Heart left ventricle (tissue), 16 donors: ENCODE results near the gene ATP2B2. TPM values are rescaled to one million over a fixed set of nuclear protein-coding genes. Genes with fewer than 3 reads are reported as not detected.

ENCODE experiments used
- ATAC-seq, 4 donors: fragments of 200-7000 bp; cut with Tn5 transposase; one replicate each; pipeline ENCODE4 v1.9.1; 2020 to 2022; ENCODE audit warnings: moderate library complexity in 4 of 4, mild to moderate bottlenecking in 3 of 4, moderate number of reproducible peaks in 1 of 4
- DNase-seq, 5 donors: peaks; one replicate each; pipeline ENCODE4 v3.0.0-alpha.2; 2020
- H3K27ac ChIP-seq, 12 donors: fragments of 200-600 bp; sonication (generic) in 4 of 12; one replicate each; pipeline versions ENCODE4 v1.5.0 to v1.8.0; 2016 to 2022; ENCODE audit warnings: mild to moderate bottlenecking in 2 of 12
- H3K27me3 ChIP-seq, 9 donors: fragments of 200-600 bp; sonication (generic) in 2 of 9; one replicate each; pipeline versions ENCODE4 v1.5.1 to v1.8.0; 2016 to 2022; ENCODE audit warnings: mild to moderate bottlenecking in 3 of 9
- H3K36me3 ChIP-seq, 9 donors: fragments of 200-600 bp; sonication (generic) in 2 of 9; one replicate each; pipeline versions ENCODE4 v1.5.0 to v1.8.0; 2018 to 2022; ENCODE audit warnings: mild to moderate bottlenecking in 2 of 9
- H3K4me1 ChIP-seq, 12 donors: fragments of 200-600 bp; sonication (generic) in 4 of 12; one replicate each; pipeline versions ENCODE4 v1.5.0 to v1.8.0; 2016 to 2022; ENCODE audit warnings: mild to moderate bottlenecking in 3 of 12
- H3K4me3 ChIP-seq, 12 donors: fragments of 200-600 bp; sonication (generic) in 4 of 12; one replicate each; pipeline versions ENCODE4 v1.5.0 to v1.8.0; 2017 to 2022; ENCODE audit warnings: mild to moderate bottlenecking in 9 of 12, moderate library complexity in 4 of 12
- H3K9me3 ChIP-seq, 12 donors: fragments of 200-600 bp; sonication (generic) in 4 of 12; one replicate each; pipeline versions ENCODE4 v1.5.0 to v1.8.0; 2016 to 2022; ENCODE audit warnings: mild to moderate bottlenecking in 1 of 12
- CTCF ChIP-seq, 12 donors: fragments of 200-600 bp; sonication (generic) in 4 of 12; IDR thresholded peaks; one replicate each; pipeline versions ENCODE4 v1.5.0 to v1.8.0; 2018 to 2022; ENCODE audit warnings: antibody characterized with exemption in 12 of 12, mild to moderate bottlenecking in 5 of 12
- POLR2A ChIP-seq, 2 donors: fragments of 450-650 bp; IDR thresholded peaks; one replicate each; pipeline ENCODE4 v1.6.1; 2017; ENCODE audit warnings: antibody characterized with exemption in 2 of 2, mild to moderate bottlenecking in 2 of 2, moderate library complexity in 2 of 2
- WGBS, 4 donors: extraction: QIAGEN DNeasy Blood & Tissue Kit in 2 of 4; methylation state at CpG; one replicate each; pipeline versions ENCODE4 v1.1.5 to v1.1.7; 2013 to 2018; 5-methylcytosine and 5-hydroxymethylcytosine counted together
- intact Hi-C, 10 donors: fragments of 100-400 bp; cut with DNase I; formaldehyde crosslinking; loops; one replicate each; pipeline versions ENCODE4 v1.11.1 to v1.14.2; 2022
- polyA plus RNA-seq, 2 donors: library from polyadenylated mRNA; stranded (reverse); fragments of 200-250 nt; gene quantifications; one replicate each; pipeline ENCODE4 v1.2.3, GENCODE V29; 2013
- total RNA-seq, 9 donors: library from RNA; depleted of rRNA in 2 of 9; stranded (reverse); fragments of >200 nt in 2 of 9; fragmentation: NEBNext Ultra II Directional in 3 of 9; extraction: Animal tissue kit (Norgen Biotek cat#: 25700) in 3 of 9; gene quantifications; one replicate each; pipeline versions ENCODE4 v1.1.0 to v1.2.4, GENCODE V29; 2016 to 2023
- donor health status: ischemic (EF 13 %, LVEDD 7.1; RV severe dilation, severe dysfunction).
- donor health status: healthy with polysubstance abuse.
- donor health status: DM: no; HTN: yes; CAD: no.
- donor health status: DM: no; HTN: no; CAD: no.
- donor health status: ischemic (EF 25% LVEDD 6.9; RV normal size, moderate dysfunction).
- donor health status: ischemic (EF 25% LVEDD 5.7; RV mildly dilated, moderate dysfunction).
- donor health status: healthy.
- donor health status: DM: yes; HTN: yes; CAD: no.
- donor health status: ischemic (EF 35%, LVEDD 5.7; RV mildly dilated, moderate dysfunction).
- donor health status: nonischemic (EF 11% LVEDD 7.7; RV severe dilation, severe dysfunction).
- donor health status: DM: yes; HTN: yes; CAD: no.
- donor health status: PGD.
- donor health status: ischemic (EF 29% LVEDD 5.4; RV normal size, mild dysfunction).
- donor health status: nonischemic (EF 23%, LVEDD 6.1; RV moderate dilation, normal function).

ATP2B2 gene
- total and polyA plus RNA-seq, 11 donors, result 0.01 to 0.35 (median 0.12) TPM; not detected in 3

- peaks cover 0 to 100% (median 97%) of the 10 kb centered on the region in 9 donors for H3K36me3 ChIP-seq
- H3K27ac ChIP-seq, result peak overlapping the region in 2 of 12 donors; percentile 27 to 44
- H3K27me3 ChIP-seq, result no peaks in the 10 kb centered on the region
- ATAC-seq, result peak in 2 of 4 donors; percentile 20 to 82
- no peaks in the 10 kb centered on the region for H3K9me3 ChIP-seq
- TF ChIP-seq POLR2A (IDR thresholded peaks at IDR 0.05), result no peak
- WGBS, 4 donors, result 44 to 55% (median 45%) methylated on average over 4 of the region's 4 CpGs
- no peak for DNase-seq
- intact Hi-C loops, result no loop called here
- H3K4me1 ChIP-seq, result peaks cover 0 to 21% (median 0%) of the 10 kb centered on the region in 12 donors
- H3K4me3 ChIP-seq, result no peak overlapping the region
Observed at GRCh38 chr3:10309736-10310135, 195.7 kb downstream of the ATP2B2 start.

- Histone ChIP-seq H3K9me3 (no peaks in the 10 kb centered on the region), H3K4me3 (no peak overlapping the region), H3K36me3 (peaks cover 0 to 100% (median 97%) of the 10 kb centered on the region in 9 donors), H3K27ac (no peak overlapping the region), H3K27me3 (no peaks in the 10 kb centered on the region), H3K4me1 (peaks cover 0 to 21% (median 0%) of the 10 kb centered on the region in 12 donors)
- intact Hi-C loops, result no loop called here
- no peak for ATAC-seq
- no peak for DNase-seq
- 94 to 96% (median 95%) methylated on average over 7 of the region's 7 CpGs for WGBS, 4 donors
- TF ChIP-seq POLR2A (IDR thresholded peaks at IDR 0.05), result no peak
- TF ChIP-seq CTCF (IDR thresholded peaks at IDR 0.05), result no peak
Observed at GRCh38 chr3:10308678-10309077, 196.7 kb downstream of the ATP2B2 start.

- intact Hi-C loops, result no loop called here
- TF ChIP-seq CTCF (IDR thresholded peaks at IDR 0.05), result no peak
- TF ChIP-seq POLR2A (IDR thresholded peaks at IDR 0.05), result no peak
- DNase-seq (no peak), ATAC-seq (no peak)
- Histone ChIP-seq H3K27ac (no peak overlapping the region), H3K9me3 (no peaks in the 10 kb centered on the region), H3K36me3 (peaks cover 0 to 100% (median 97%) of the 10 kb centered on the region in 9 donors), H3K4me1 (peaks cover 0 to 12% (median 0%) of the 10 kb centered on the region in 12 donors), H3K4me3 (no peak overlapping the region), H3K27me3 (no peaks in the 10 kb centered on the region)
- 87 to 97% (median 94%) methylated on average over 3 of the region's 3 CpGs for WGBS, 4 donors
Observed at GRCh38 chr3:10306156-10306555, 199.2 kb downstream of the ATP2B2 start.

GRCh38 chr3:10305331-10305902 lies 200.0 kb downstream of the ATP2B2 start:
- Histone ChIP-seq H3K9me3 (no peaks in the 10 kb centered on the region), H3K27ac (no peak overlapping the region), H3K4me1 (peaks cover 0 to 12% (median 0%) of the 10 kb centered on the region in 12 donors), H3K4me3 (no peak overlapping the region), H3K36me3 (peaks cover under 1 to 100% (median 97%) of the 10 kb centered on the region in 9 donors), H3K27me3 (no peaks in the 10 kb centered on the region)
- intact Hi-C loops, result no loop called here
- DNase-seq (no peak), ATAC-seq (no peak)
- TF ChIP-seq POLR2A (IDR thresholded peaks at IDR 0.05) (no peak), CTCF (IDR thresholded peaks at IDR 0.05) (no peak)
- WGBS, 4 donors, result 91 to 97% (median 94%) methylated on average over 4 of the region's 4 CpGs

- DNase-seq, result no peak
- H3K4me1 ChIP-seq, result peaks cover 0 to 10% (median 0%) of the 10 kb centered on the region in 12 donors
- H3K27ac ChIP-seq, result no peak overlapping the region
- ATAC-seq, result no peak
- H3K9me3 ChIP-seq, result no peaks in the 10 kb centered on the region
- H3K27me3 ChIP-seq, result no peaks in the 10 kb centered on the region
- peaks cover 4 to 100% (median 97%) of the 10 kb centered on the region in 9 donors for H3K36me3 ChIP-seq
- intact Hi-C loops, result no loop called here
- 91 to 94% (median 93%) methylated on average over 8 of the region's 8 CpGs for WGBS, 4 donors
- no peak overlapping the region for H3K4me3 ChIP-seq
- no peak for TF ChIP-seq POLR2A (IDR thresholded peaks at IDR 0.05)
- no peak for TF ChIP-seq CTCF (IDR thresholded peaks at IDR 0.05)
Observed at GRCh38 chr3:10304905-10305304, 200.5 kb downstream of the ATP2B2 start.
